ENCODE results near the gene PIEZO2.

The PIEZO2 gene

DNA sequence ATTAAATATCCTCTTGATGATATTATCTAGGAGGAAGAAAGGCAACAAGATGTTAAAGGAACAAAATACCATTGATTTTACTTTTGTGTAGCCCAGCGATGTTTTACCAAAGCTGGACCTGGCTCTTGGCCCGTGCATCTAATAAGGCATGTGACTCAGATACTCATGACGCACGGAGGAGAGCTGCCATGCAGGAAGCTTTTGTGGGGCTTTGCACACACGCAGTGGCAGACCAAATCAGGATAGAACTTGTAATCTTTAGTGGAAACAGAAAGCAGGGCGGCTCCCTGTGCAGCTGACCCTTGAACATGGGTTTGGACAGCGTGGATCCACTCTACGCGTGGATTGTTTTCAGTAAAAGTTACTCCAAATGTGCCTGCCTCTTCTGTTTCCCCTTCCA is 433.6 kb downstream of the PIEZO2 start:
- no peak for DNase-seq

GRCh38 chr18:10713409-10713808 is 436.0 kb downstream of the PIEZO2 start:
- DNase-seq = no peak

GRCh38 chr18:10707294-10707693 is 442.1 kb downstream of the PIEZO2 start:
- no peak for DNase-seq

DNA sequence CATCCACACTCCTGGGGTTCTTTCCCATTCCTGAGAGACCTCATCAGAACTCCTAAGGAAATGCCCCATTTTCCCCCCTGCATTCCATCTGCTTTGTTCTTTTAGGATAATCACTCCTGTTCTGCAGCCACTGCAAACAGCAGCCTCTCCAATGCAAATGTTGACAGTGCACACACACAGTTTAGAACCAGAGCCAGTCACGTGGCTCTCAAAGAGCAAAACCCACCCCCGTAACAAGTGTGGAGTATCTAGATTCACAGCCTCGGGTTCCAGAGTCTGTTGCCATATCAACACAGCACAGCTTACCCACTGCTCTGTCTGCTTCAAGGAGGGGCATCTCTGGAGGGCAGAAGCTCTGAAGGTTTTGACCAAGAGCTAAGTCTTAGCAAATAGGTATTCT is 443.6 kb downstream of the PIEZO2 start:
- no peak for DNase-seq

GRCh38 chr18:10705291-10705690 is 444.1 kb downstream of the PIEZO2 start:
- no peak for DNase-seq

GRCh38 chr18:10702206-10702605 is 447.2 kb downstream of the PIEZO2 start:
- no peak for DNase-seq

GRCh38 chr18:10690366-10690765 is 459.0 kb downstream of the PIEZO2 start:
- DNase-seq = no peak

GRCh38 chr18:10690035-10690329 is 459.4 kb downstream of the PIEZO2 start:
- DNase-seq = no peak

- no peak for DNase-seq
These were observed 459.9 kb downstream of the PIEZO2 start for GRCh38 chr18:10689236-10690034.

- no peak for DNase-seq
These were observed 460.6 kb downstream of the PIEZO2 start for GRCh38 chr18:10688766-10689165.

DNA sequence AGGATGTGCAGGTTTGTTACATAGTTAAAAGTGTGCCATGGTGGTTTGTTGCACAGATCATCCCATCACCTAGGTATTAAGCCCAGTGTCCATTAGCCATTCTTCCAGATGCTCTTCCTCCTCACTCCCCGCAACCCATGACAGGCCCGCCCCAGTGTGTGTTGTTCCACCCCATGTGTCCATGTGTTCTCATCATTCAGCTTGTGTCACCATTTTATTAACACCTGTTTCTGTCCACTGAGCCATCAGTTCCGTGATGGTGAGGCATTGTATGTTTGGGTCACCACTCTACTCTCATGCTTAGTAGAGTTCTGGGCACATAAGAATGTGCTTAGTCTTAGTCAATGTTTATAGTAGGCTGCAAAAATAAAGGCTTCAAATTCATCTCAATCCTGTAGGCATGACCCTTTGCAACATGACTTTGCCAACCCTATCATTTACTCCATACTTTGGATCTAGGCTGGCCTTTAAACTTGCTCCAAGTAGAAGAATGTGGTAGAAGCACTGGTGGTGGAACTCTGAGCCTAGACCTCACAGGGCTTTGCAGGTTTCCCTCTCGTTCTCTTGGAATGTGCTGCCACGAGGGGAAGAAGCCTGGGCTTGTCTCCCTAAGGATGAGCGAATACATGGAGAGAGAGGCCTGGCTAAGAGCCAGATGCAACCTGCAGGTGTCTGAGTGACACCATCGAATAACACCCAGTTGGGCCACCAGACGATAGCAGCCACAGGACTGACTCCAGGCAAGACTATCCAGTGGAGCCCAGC is 462.0 kb downstream of the PIEZO2 start:
- DNase-seq = no peak

- no peak for DNase-seq
These were observed 463.1 kb downstream of the PIEZO2 start for GRCh38 chr18:10686308-10686707.

GRCh38 chr18:10685484-10685883 is 463.9 kb downstream of the PIEZO2 start:
- no peak for DNase-seq

DNA sequence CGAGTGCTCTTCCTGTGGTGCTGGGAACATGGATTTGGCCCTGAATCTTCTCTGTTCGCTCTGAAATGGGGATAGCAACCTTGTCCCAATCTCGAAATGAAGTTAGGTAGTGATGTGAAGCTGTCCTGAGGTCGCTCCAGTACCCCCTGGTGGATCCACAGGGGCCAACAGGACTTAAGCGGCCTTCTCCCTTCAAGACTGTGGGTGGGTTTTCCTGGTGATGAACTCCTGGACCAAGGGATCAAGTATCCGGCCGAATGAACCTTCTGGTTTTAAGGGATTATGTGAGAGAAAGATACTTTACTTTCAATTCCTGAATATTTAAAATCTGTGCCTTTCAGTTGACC is 467.0 kb downstream of the PIEZO2 start:
- no peak for DNase-seq

- DNase-seq = no peak
These were observed 467.6 kb downstream of the PIEZO2 start for GRCh38 chr18:10681581-10682367.

GRCh38 chr18:10680271-10680596 is 469.1 kb downstream of the PIEZO2 start:
- DNase-seq = no peak

DNA sequence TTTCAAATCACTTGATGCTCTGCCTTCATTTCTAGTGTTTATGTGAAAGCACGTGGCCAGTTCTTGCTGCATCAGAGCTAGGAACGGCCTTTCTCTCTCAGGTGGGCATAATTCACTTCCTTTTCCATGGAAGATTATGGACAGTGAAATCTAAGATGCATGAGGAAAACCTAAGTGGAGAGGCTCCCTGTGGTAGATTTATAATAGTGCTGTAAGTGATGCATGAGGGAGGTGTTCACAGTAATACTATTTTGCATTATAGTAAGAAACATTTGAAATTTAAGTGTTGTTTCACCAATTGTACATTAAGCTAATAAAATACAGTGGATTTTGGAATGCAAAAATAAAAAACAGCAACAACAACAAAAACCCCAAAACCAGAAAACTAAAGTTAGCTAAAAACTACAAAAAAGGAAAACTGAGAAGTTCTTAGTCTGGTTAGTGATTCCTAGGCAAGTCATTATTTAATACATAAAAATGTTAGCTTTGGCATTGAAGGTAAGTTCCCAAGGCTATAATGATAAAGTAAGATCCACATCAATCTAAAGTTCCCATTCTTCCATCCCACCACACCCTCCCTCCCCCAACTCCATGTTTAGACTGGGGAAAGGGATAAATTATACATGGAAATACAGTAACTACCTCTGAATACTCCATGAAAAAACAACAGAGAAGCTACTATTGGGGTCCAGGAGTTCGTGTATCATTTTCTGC is 469.7 kb downstream of the PIEZO2 start:
- DNase-seq = no peak

DNA sequence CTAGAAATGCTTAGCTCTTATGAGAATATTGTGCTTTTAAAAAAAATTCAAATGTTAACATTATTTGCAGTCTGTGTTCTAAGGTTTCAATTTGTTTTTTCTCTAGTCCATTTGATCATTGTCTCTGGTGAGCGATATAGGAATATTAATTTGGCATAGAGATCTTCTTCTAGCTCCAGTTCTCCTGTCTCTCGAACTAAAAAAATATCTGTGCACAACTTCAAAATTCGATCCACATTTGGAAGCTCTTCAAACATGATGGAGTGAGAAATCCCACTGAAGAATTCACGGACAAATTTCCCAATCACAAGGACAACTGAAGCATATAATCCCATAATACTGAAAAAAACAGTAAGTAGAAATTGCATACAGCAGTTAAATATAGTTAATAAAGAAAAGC is 477.9 kb downstream of the PIEZO2 start:
- DNase-seq = no peak

- no peak for DNase-seq
These were observed 478.5 kb downstream of the PIEZO2 start for GRCh38 chr18:10670856-10671255.

DNA sequence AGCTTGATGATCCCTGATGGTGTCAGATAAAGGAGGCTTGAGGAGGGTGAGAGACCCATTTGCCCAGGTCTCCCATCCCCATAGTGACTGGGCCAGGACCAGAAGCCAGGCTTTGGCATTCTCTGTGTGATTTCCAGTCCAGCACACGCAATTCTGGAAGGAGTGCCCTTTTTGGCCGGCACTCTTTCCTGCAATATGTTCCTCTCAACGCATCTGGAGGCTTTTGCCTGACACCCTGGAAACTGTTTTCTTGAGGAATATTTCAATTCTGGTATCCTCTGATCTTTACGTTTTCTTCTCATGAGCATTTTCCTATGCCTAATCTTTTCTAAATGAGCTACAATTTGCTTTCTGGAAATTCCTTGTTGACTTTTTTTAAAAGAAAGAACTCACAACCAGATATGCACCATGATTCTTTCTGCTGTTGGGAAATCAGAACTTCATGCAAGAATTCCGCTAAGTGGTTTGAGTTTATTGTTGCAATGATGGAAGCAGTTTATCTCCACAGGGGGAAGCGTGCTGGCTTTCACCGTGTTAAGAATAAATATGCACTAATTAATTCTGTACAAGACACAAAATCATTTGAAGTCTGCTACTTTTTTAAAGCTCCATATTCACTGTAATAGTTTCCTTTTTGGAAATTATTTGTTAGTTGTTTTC is 479.8 kb downstream of the PIEZO2 start:
- DNase-seq = no peak

DNA sequence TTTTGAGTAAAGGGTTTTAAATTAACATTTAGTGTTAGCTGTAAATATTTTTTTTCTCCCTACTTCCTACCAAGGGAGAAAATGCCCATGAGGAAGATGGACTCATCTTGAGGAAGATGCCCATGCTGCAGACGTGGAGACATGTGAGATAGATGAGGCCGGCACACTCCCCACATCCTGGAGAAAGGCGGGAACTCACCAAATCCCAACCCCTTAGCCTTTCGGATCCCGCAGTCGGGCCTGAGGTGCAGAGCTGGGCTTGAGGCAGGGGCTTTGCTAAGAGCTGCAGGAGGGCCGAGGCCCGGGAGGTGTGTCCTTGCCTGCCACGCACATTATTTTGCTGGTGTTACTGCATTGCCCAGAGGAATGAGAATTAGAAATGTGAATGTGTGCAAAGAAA is 485.6 kb downstream of the PIEZO2 start:
- DNase-seq = no peak

GRCh38 chr18:10661317-10661716 is 488.1 kb downstream of the PIEZO2 start:
- no peak for DNase-seq
